Endothelial cell of umbilical vein (primary cell): Measurements from ENCODE around the gene SLC25A24.

Source experiments
- EZH2 ChIP-seq: IDR thresholded peaks from 2 replicates; pipeline ENCODE4 v1.6.1; 2012; ENCODE audit warnings: borderline replicate concordance, low read depth, mild to moderate bottlenecking, moderate library complexity, low read length, inconsistent platforms; ENCODE audit not compliant: severe bottlenecking
- MYC ChIP-seq: IDR thresholded peaks from one replicate; pipeline ENCODE4 v1.6.1; 2011; ENCODE audit warnings: mild to moderate bottlenecking, low read depth, low read length
- POLR2A ChIP-seq: IDR thresholded peaks from 2 replicates; pipeline ENCODE4 v1.6.1; 2012; ENCODE audit warnings: low read depth, mild to moderate bottlenecking, control low read depth, low read length
- POLR2AphosphoS5 ChIP-seq: IDR thresholded peaks from 2 replicates; pipeline ENCODE4 v1.6.1; 2012; ENCODE audit warnings: low read depth, mild to moderate bottlenecking, control low read depth, low read length, moderate library complexity; ENCODE audit not compliant: insufficient read depth
- TF ChIP-seq, protein P1 (sequence below), 2 donors: IDR thresholded peaks; 1 replicate in 1 of 2; 2 replicates in 1 of 2; pipeline ENCODE4 v1.5.1; 2011; ENCODE audit warnings: low read length in 2 of 2, mild to moderate bottlenecking in 2 of 2, moderate library complexity in 2 of 2, control low read depth in 1 of 2, inconsistent platforms in 1 of 2, low read depth in 1 of 2; ENCODE audit not compliant: insufficient read depth in 1 of 2; ENCODE audit errors: extremely low read depth in 1 of 2
- TF ChIP-seq, protein P2 (sequence below): IDR thresholded peaks from 2 replicates; pipeline ENCODE4 v1.6.1; 2011; ENCODE audit not compliant: insufficient read depth, insufficient read length

DNA sequence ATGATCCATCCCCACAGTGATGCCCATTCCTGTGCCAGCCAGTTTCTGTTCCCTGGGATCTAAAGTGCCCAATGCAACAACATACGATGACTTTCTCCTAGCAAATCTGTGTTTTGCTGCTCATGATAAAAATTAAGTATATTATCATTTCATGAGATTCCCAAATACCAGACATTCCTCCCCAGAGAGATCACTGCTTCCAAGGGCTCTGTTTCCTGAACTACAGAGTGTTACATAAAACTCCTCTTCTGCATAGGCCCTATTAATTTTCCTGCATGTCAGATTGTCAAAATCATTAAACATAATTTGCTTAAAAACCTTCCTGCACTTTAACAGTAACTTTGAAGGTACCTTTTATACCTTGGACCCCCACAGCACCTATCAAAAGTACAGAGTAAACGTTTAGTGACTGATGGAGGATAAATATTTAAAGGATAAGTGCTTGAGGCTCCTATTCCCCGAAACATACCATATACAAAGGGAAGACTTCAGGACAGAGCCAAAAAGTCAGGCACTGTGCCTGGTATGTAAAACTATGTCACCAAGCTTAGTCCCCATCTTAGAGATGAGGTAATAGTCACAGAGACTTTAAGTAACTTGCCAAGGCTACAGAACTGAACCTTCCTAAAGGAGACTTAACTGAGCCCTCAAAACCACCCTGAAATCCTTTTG lies 50.2 kb downstream of the SLC25A24 start:
- TF ChIP-seq, protein P1, sequence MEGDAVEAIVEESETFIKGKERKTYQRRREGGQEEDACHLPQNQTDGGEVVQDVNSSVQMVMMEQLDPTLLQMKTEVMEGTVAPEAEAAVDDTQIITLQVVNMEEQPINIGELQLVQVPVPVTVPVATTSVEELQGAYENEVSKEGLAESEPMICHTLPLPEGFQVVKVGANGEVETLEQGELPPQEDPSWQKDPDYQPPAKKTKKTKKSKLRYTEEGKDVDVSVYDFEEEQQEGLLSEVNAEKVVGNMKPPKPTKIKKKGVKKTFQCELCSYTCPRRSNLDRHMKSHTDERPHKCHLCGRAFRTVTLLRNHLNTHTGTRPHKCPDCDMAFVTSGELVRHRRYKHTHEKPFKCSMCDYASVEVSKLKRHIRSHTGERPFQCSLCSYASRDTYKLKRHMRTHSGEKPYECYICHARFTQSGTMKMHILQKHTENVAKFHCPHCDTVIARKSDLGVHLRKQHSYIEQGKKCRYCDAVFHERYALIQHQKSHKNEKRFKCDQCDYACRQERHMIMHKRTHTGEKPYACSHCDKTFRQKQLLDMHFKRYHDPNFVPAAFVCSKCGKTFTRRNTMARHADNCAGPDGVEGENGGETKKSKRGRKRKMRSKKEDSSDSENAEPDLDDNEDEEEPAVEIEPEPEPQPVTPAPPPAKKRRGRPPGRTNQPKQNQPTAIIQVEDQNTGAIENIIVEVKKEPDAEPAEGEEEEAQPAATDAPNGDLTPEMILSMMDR (IDR thresholded peaks at IDR 0.05; ENCODE audit: extremely low read depth in 1 of 2, insufficient read depth in 1 of 2, low read depth in 1 of 2, low read length in 2 of 2), result no peak
- TF ChIP-seq POLR2A, result no peak
- TF ChIP-seq, protein P2, sequence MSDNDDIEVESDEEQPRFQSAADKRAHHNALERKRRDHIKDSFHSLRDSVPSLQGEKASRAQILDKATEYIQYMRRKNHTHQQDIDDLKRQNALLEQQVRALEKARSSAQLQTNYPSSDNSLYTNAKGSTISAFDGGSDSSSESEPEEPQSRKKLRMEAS, result no peak
- no peak for TF ChIP-seq POLR2AphosphoS5
- TF ChIP-seq MYC, result no peak
- TF ChIP-seq EZH2, result no peak
